Smooth muscle cell (in vitro differentiated cells): Measurements from ENCODE around the gene EGR1. TPM values are rescaled to one million over a fixed set of nuclear protein-coding genes. Genes with fewer than 3 reads are reported as not detected.

ENCODE experiments used
- DNase-seq: peaks from one replicate; lab custom pipeline; 2025; ENCODE audit not compliant: unreplicated experiment; lab: John Stamatoyannopoulos, UW
- H2AFZ ChIP-seq: fragments of 200-600 bp; sonication (generic); 2 replicates; pipeline ENCODE4 v1.6.0; 2016; ENCODE audit warnings: antibody characterized with exemption, low read depth, mild to moderate bottlenecking
- H3F3A ChIP-seq: fragments of 200-600 bp; sonication (generic); 2 replicates; pipeline ENCODE4 v1.6.0; 2017; ENCODE audit warnings: antibody characterized with exemption, low read depth
- H3K27ac ChIP-seq: fragments of 200-600 bp; sonication (generic); 2 replicates; pipeline ENCODE4 v1.5.1; 2016; ENCODE audit warnings: low read depth, mild to moderate bottlenecking
- H3K27me3 ChIP-seq: fragments of 200-600 bp; sonication (generic); 2 replicates; pipeline ENCODE4 v1.6.1; 2016; ENCODE audit warnings: low read depth, mild to moderate bottlenecking
- H3K36me3 ChIP-seq: fragments of 200-600 bp; sonication (generic); 2 replicates; pipeline ENCODE4 v1.5.1; 2016; ENCODE audit warnings: low read depth
- H3K4me1 ChIP-seq: fragments of 200-600 bp; sonication (generic); 2 replicates; pipeline ENCODE4 v1.5.1; 2016; ENCODE audit warnings: low read depth
- H3K4me2 ChIP-seq: fragments of 200-600 bp; sonication (generic); 2 replicates; pipeline ENCODE4 v1.6.0; 2016; ENCODE audit warnings: mild to moderate bottlenecking
- H3K4me3 ChIP-seq: fragments of 200-600 bp; sonication (generic); 2 replicates; pipeline ENCODE4 v1.5.1; 2016; ENCODE audit warnings: mild to moderate bottlenecking
- H3K79me2 ChIP-seq: fragments of 200-600 bp; sonication (generic); 2 replicates; pipeline ENCODE4 v1.6.0; 2016; ENCODE audit warnings: low read depth, mild to moderate bottlenecking
- H3K9ac ChIP-seq: fragments of 200-600 bp; sonication (generic); 2 replicates; pipeline ENCODE4 v1.6.0; 2016; ENCODE audit warnings: low read depth
- H3K9me3 ChIP-seq: fragments of 200-600 bp; sonication (generic); replicated peaks from 2 replicates; pipeline ENCODE4 v1.5.1; 2016; ENCODE audit warnings: low read depth
- H4K20me1 ChIP-seq: fragments of 200-600 bp; sonication (generic); 2 replicates; pipeline ENCODE4 v1.6.0; 2016; ENCODE audit warnings: low read depth
- CTCF ChIP-seq: fragments of 200-600 bp; sonication (generic); IDR thresholded peaks from 2 replicates; pipeline ENCODE4 v1.5.1; 2017; ENCODE audit warnings: borderline replicate concordance, mild to moderate bottlenecking, antibody characterized with exemption; ENCODE audit not compliant: insufficient read depth, poor library complexity, severe bottlenecking
- WGBS: methylation state at CpG from one replicate; pipeline ENCODE4 v1.1.7; 2016; ENCODE audit warnings: low lambda C conversion rate; 5-methylcytosine and 5-hydroxymethylcytosine counted together
- polyA plus RNA-seq: library from polyadenylated mRNA; unstranded; fragments of >200 nt; fragmentation: Nextera tagmentation; extraction: Ambion mirVana; gene quantifications from 2 replicates; pipeline ENCODE4 v1.2.1, GENCODE V29; 2016
- total RNA-seq: library from RNA; depleted of rRNA; stranded (reverse); fragments of >200 nt; gene quantifications from 2 replicates; pipeline ENCODE4 v1.2.3, GENCODE V29; 2014

The EGR1 gene
- total and polyA plus RNA-seq, 2 experiments from 2014 or later = 250 to 1,110 TPM

- H3K27me3 ChIP-seq = no peaks in the 10 kb centered on the region
- H4K20me1 ChIP-seq = peaks cover 11% of the 10 kb centered on the region
- H2AFZ ChIP-seq = no peak overlapping the region
- no peak overlapping the region for H3K4me3 ChIP-seq
- 77% methylated on average over 3 of the region's 3 CpGs for WGBS
- H3F3A ChIP-seq = peaks cover 19% of the 10 kb centered on the region
- no peak overlapping the region for H3K4me2 ChIP-seq
- H3K9me3 ChIP-seq = no peaks in the 10 kb centered on the region
- H3K4me1 ChIP-seq = no peaks in the 10 kb centered on the region
- no peak overlapping the region for H3K9ac ChIP-seq
- H3K79me2 ChIP-seq = no peaks in the 10 kb centered on the region
- TF ChIP-seq CTCF = no peak
- no peak overlapping the region for H3K27ac ChIP-seq
- no peak for DNase-seq
- peaks cover 16% of the 10 kb centered on the region for H3K36me3 ChIP-seq
Measured at GRCh38 chr5:138508958-138509357, 43.7 kb downstream of the EGR1 start.

GRCh38 chr5:138514021-138514420 lies 48.7 kb downstream of the EGR1 start:
- Histone ChIP-seq H3K79me2 (peaks cover 28% of the 10 kb centered on the region), H3K4me3 (no peak overlapping the region), H3K27me3 (no peaks in the 10 kb centered on the region), H4K20me1 (peaks cover 50% of the 10 kb centered on the region), H3F3A (peaks cover 7% of the 10 kb centered on the region), H2AFZ (no peak overlapping the region), H3K9ac (no peak overlapping the region), H3K27ac (no peak overlapping the region), H3K36me3 (peaks cover 28% of the 10 kb centered on the region), H3K4me1 (no peaks in the 10 kb centered on the region), H3K4me2 (no peak overlapping the region), H3K9me3 (no peaks in the 10 kb centered on the region)
- WGBS = 100% methylated on average over 1 of the region's 1 CpG
- no peak for DNase-seq
- no peak for TF ChIP-seq CTCF

GRCh38 chr5:138515556-138516245 lies 50.4 kb downstream of the EGR1 start:
- no peaks in the 10 kb centered on the region for H3K27me3 ChIP-seq
- H3K9me3 ChIP-seq = no peaks in the 10 kb centered on the region
- no peak for TF ChIP-seq CTCF
- no peak overlapping the region for H2AFZ ChIP-seq
- no peak overlapping the region for H3K9ac ChIP-seq
- peaks cover 23% of the 10 kb centered on the region for H3K36me3 ChIP-seq
- peaks cover 63% of the 10 kb centered on the region for H4K20me1 ChIP-seq
- no peak overlapping the region for H3K4me3 ChIP-seq
- H3F3A ChIP-seq = peaks cover 7% of the 10 kb centered on the region
- no peaks in the 10 kb centered on the region for H3K4me1 ChIP-seq
- no peak overlapping the region for H3K27ac ChIP-seq
- no peak for DNase-seq
- peaks cover 40% of the 10 kb centered on the region for H3K79me2 ChIP-seq
- no peak overlapping the region for H3K4me2 ChIP-seq
- WGBS = 98% methylated on average over 3 of the region's 3 CpGs

- Histone ChIP-seq H3K9me3 (no peaks in the 10 kb centered on the region), H2AFZ (no peak overlapping the region), H3K36me3 (peaks cover 20% of the 10 kb centered on the region), H4K20me1 (peaks cover 71% of the 10 kb centered on the region), H3K79me2 (peaks cover 58% of the 10 kb centered on the region), H3K4me3 (no peak overlapping the region), H3K27me3 (no peaks in the 10 kb centered on the region), H3K27ac (no peak overlapping the region), H3K4me2 (no peak overlapping the region), H3K4me1 (no peaks in the 10 kb centered on the region), H3K9ac (no peak overlapping the region), H3F3A (peaks cover 5% of the 10 kb centered on the region)
- no peak for TF ChIP-seq CTCF
- DNase-seq = no peak
- 97% methylated on average over 4 of the region's 4 CpGs for WGBS
Measured at GRCh38 chr5:138517437-138517836, 52.2 kb downstream of the EGR1 start.
